ENCODE measurements around the gene PRDM15.

The PRDM15 gene

DNA sequence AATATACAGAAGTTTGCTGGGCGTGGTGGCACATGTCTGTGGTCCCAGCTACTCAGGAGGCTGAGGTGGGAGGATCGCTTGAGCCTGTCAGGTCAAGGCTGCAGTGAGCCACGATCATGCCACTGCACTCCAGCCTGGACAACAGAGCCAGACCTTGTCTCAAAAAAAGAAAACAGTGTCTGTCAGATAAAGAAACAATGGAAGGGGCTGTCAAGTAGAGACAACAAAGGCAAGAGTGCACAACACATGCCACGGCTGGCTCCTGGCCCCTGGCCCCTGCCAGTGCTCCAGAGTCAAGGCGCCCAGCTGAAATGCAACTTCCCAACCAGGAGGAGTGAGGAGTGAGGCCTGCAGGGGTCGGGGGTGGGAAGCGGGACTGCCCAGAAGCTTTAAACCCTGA is 32.6 kb downstream of the PRDM15 start:
- H3K4me1 ChIP-seq (ENCODE audit: insufficient read depth, low read length, poor library complexity, severe bottlenecking) = peaks cover 8% of the 10 kb centered on the region
- no peak overlapping the region for H3K9ac ChIP-seq (ENCODE audit: low read depth, low read length, poor library complexity, severe bottlenecking)
- H3K36me3 ChIP-seq (ENCODE audit: insufficient read depth, low read length) = peaks cover 7% of the 10 kb centered on the region; the same call in 1 of the 2 replicates
- H3K27me3 ChIP-seq (ENCODE audit: insufficient read depth, low read length, poor library complexity, severe bottlenecking) = no peaks in the 10 kb centered on the region
- TF ChIP-seq, protein P1, sequence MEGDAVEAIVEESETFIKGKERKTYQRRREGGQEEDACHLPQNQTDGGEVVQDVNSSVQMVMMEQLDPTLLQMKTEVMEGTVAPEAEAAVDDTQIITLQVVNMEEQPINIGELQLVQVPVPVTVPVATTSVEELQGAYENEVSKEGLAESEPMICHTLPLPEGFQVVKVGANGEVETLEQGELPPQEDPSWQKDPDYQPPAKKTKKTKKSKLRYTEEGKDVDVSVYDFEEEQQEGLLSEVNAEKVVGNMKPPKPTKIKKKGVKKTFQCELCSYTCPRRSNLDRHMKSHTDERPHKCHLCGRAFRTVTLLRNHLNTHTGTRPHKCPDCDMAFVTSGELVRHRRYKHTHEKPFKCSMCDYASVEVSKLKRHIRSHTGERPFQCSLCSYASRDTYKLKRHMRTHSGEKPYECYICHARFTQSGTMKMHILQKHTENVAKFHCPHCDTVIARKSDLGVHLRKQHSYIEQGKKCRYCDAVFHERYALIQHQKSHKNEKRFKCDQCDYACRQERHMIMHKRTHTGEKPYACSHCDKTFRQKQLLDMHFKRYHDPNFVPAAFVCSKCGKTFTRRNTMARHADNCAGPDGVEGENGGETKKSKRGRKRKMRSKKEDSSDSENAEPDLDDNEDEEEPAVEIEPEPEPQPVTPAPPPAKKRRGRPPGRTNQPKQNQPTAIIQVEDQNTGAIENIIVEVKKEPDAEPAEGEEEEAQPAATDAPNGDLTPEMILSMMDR (conservative IDR thresholded peaks at IDR 0.05; ENCODE audit: low read length) = no peak
- no peak for TF ChIP-seq EZH2phosphoT487 (IDR thresholded peaks at IDR 0.05; ENCODE audit: borderline replicate concordance)
- H3K9me3 ChIP-seq (ENCODE audit: insufficient read depth, low read depth, low read length) = no peaks in the 10 kb centered on the region
- H3F3A ChIP-seq (ENCODE audit: low read depth) = no peaks in the 10 kb centered on the region
- H3K4me2 ChIP-seq (ENCODE audit: low read depth, low read length, poor library complexity, severe bottlenecking) = no peak overlapping the region
- H2AFZ ChIP-seq (ENCODE audit: low read length) = no peak overlapping the region
- no peaks in the 10 kb centered on the region for H4K20me1 ChIP-seq (ENCODE audit: insufficient read depth, low read length, poor library complexity, severe bottlenecking)
- H3K9me2 ChIP-seq (replicated peaks; ENCODE audit: low read depth, low read length) = no peaks in the 10 kb centered on the region
- H3K79me2 ChIP-seq (ENCODE audit: insufficient read depth, low read length) = no peaks in the 10 kb centered on the region
- no peak overlapping the region for H3K4me3 ChIP-seq (ENCODE audit: low read length, poor library complexity, severe bottlenecking)

DNA sequence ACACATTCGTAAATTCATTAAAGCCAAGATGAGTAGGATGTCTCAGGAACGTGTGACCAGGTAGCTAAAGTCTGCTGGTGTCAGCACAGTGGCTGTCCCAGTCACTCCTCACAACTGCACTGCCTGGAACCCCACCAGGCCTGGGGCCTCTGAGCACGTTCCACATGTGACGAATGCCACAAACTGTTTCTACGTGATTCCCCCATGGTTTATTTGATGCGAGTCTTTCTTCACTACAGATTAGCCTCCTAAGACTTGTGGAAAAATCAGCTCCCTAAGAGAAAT is 33.2 kb downstream of the PRDM15 start:
- no peak overlapping the region for H3K4me2 ChIP-seq (ENCODE audit: low read depth, low read length, poor library complexity, severe bottlenecking)
- H3K9me2 ChIP-seq (replicated peaks; ENCODE audit: low read depth, low read length) = no peaks in the 10 kb centered on the region
- H3K4me1 ChIP-seq (ENCODE audit: insufficient read depth, low read length, poor library complexity, severe bottlenecking) = peaks cover 8% of the 10 kb centered on the region
- no peaks in the 10 kb centered on the region for H3K27me3 ChIP-seq (ENCODE audit: insufficient read depth, low read length, poor library complexity, severe bottlenecking)
- no peaks in the 10 kb centered on the region for H3K79me2 ChIP-seq (ENCODE audit: insufficient read depth, low read length)
- no peaks in the 10 kb centered on the region for H4K20me1 ChIP-seq (ENCODE audit: insufficient read depth, low read length, poor library complexity, severe bottlenecking)
- H3F3A ChIP-seq (ENCODE audit: low read depth) = no peaks in the 10 kb centered on the region
- H3K4me3 ChIP-seq (ENCODE audit: low read length, poor library complexity, severe bottlenecking) = no peak overlapping the region
- no peak overlapping the region for H2AFZ ChIP-seq (ENCODE audit: low read length)
- no peak overlapping the region for H3K9ac ChIP-seq (ENCODE audit: low read depth, low read length, poor library complexity, severe bottlenecking)
- peaks cover 9% of the 10 kb centered on the region; the same call in 1 of the 2 replicates for H3K36me3 ChIP-seq (ENCODE audit: insufficient read depth, low read length)
- no peaks in the 10 kb centered on the region for H3K9me3 ChIP-seq (ENCODE audit: insufficient read depth, low read depth, low read length)
- TF ChIP-seq, protein P1 (conservative IDR thresholded peaks at IDR 0.05; ENCODE audit: low read length) = no peak
- no peak for TF ChIP-seq EZH2phosphoT487 (IDR thresholded peaks at IDR 0.05; ENCODE audit: borderline replicate concordance)

DNA sequence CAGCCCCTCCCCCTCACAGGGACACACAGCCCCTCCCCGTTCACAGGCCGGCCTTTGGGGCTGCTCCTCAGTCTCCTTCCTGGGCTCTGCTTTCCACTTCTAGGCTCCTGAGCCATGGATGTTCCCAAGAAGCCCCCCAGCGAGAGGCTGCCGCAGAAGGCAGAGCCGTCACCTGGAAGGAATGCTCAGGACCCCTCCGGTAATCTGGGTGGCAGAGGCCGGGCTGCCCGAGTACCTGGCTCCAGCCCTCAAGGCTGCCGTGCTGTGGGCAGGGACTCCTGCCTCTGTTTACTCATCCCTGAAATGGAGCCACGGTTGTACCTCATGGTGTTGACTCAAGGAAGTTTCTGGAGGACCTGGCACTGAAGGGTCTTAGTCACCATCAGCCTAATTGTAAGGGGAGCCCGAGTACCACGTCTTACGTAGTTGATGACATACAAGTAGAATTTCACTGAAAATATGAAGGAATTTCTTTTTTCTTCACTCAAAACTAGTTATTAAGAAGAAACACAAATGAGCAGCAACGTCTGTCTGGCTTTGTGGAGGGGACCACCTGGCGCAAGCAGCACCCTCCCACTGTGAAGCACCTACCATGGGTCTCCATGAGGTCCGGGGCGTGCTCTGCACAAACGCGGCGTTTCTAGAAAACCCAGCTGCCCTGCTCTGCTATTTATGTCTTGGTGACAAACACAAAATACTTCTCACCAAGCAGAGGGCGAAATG is 33.7 kb downstream of the PRDM15 start:
- no peaks in the 10 kb centered on the region for H3K9me2 ChIP-seq (replicated peaks; ENCODE audit: low read depth, low read length)
- H3K4me3 ChIP-seq (ENCODE audit: low read length, poor library complexity, severe bottlenecking) = no peak overlapping the region
- H3F3A ChIP-seq (ENCODE audit: low read depth) = no peaks in the 10 kb centered on the region
- no peaks in the 10 kb centered on the region for H3K79me2 ChIP-seq (ENCODE audit: insufficient read depth, low read length)
- peaks cover 8% of the 10 kb centered on the region for H3K4me1 ChIP-seq (ENCODE audit: insufficient read depth, low read length, poor library complexity, severe bottlenecking)
- no peaks in the 10 kb centered on the region for H3K27me3 ChIP-seq (ENCODE audit: insufficient read depth, low read length, poor library complexity, severe bottlenecking)
- no peak overlapping the region for H2AFZ ChIP-seq (ENCODE audit: low read length)
- H3K9me3 ChIP-seq (ENCODE audit: insufficient read depth, low read depth, low read length) = no peaks in the 10 kb centered on the region
- peaks cover 13% of the 10 kb centered on the region; the same call in 1 of the 2 replicates for H3K36me3 ChIP-seq (ENCODE audit: insufficient read depth, low read length)
- TF ChIP-seq EZH2phosphoT487 (IDR thresholded peaks at IDR 0.05; ENCODE audit: borderline replicate concordance) = no peak
- TF ChIP-seq, protein P1 (conservative IDR thresholded peaks at IDR 0.05; ENCODE audit: low read length) = no peak
- H3K9ac ChIP-seq (ENCODE audit: low read depth, low read length, poor library complexity, severe bottlenecking) = no peak overlapping the region
- no peak overlapping the region for H3K4me2 ChIP-seq (ENCODE audit: low read depth, low read length, poor library complexity, severe bottlenecking)
- H4K20me1 ChIP-seq (ENCODE audit: insufficient read depth, low read length, poor library complexity, severe bottlenecking) = no peaks in the 10 kb centered on the region
